ENCODE results near the gene DTHD1.

Gene DTHD1

DNA sequence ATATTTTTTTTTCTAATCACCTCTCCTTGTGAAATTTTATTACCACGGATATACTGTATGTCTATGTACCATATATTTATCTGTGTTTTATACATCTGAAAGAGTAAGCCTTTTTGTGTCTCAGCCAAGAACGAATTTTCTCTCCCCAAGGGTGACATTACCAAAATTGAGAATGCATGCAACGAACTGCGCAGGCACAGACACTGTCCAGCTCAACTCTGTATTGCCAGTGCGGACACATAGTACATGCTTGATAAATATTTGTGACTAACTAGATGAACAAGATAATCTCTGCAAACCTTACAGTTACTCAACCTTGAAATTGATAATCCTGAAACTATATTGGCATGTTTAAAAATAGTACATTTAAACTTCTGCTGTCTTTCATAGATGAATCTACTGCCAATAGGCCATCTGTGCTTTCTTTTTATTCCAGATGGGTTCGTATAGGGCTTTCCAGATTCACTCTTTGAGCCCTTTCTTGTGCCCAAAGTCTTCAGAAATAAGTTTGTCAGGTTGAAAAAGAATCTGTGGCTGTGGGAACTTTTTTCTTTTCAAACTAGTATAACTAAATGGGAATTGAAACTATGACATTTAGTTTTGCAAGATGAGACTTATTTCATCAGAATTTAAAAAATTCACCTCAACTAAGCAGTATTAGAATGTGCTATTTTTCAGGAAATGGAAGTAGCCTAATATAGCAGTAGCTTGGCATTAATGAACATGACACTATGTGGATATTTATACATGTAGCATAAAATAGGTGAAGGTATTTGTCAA is 38.9 kb downstream of the DTHD1 start:
- H3K4me3 ChIP-seq (ENCODE audit: low read length), result no peak overlapping the region
- no peaks in the 10 kb centered on the region for H3K4me1 ChIP-seq (ENCODE audit: control insufficient read depth, insufficient read depth, low read length)
- no peak overlapping the region for H3K9ac ChIP-seq (ENCODE audit: low read length)
- DNase-seq (ENCODE audit: low read depth), result no peak
- no peaks in the 10 kb centered on the region for H3K36me3 ChIP-seq (ENCODE audit: control insufficient read depth, insufficient read depth, low read length, severe bottlenecking)
- H3K27me3 ChIP-seq (replicated peaks; ENCODE audit: control insufficient read depth, insufficient read depth, low read length), result no peaks in the 10 kb centered on the region
- H3K9me3 ChIP-seq (ENCODE audit: control insufficient read depth, low read length), result no peaks in the 10 kb centered on the region

GRCh38 chr4:36321176-36321575 is 39.8 kb downstream of the DTHD1 start:
- no peaks in the 10 kb centered on the region for H3K9me3 ChIP-seq (ENCODE audit: control insufficient read depth, low read length)
- H3K27me3 ChIP-seq (replicated peaks; ENCODE audit: control insufficient read depth, insufficient read depth, low read length), result no peaks in the 10 kb centered on the region
- H3K36me3 ChIP-seq (ENCODE audit: control insufficient read depth, insufficient read depth, low read length, severe bottlenecking), result no peaks in the 10 kb centered on the region
- H3K4me3 ChIP-seq (ENCODE audit: low read length), result no peak overlapping the region
- no peak for DNase-seq (ENCODE audit: low read depth)
- no peaks in the 10 kb centered on the region for H3K4me1 ChIP-seq (ENCODE audit: control insufficient read depth, insufficient read depth, low read length)
- no peak overlapping the region for H3K9ac ChIP-seq (ENCODE audit: low read length)

- no peak for DNase-seq (ENCODE audit: low read depth)
- Histone ChIP-seq H3K36me3 (ENCODE audit: control insufficient read depth, insufficient read depth, low read length, severe bottlenecking) (no peaks in the 10 kb centered on the region), H3K9ac (ENCODE audit: low read length) (no peak overlapping the region), H3K4me1 (ENCODE audit: control insufficient read depth, insufficient read depth, low read length) (no peaks in the 10 kb centered on the region), H3K9me3 (ENCODE audit: control insufficient read depth, low read length) (no peaks in the 10 kb centered on the region), H3K4me3 (ENCODE audit: low read length) (no peak overlapping the region), H3K27me3 (replicated peaks; ENCODE audit: control insufficient read depth, insufficient read depth, low read length) (no peaks in the 10 kb centered on the region)
These were observed 41.5 kb downstream of the DTHD1 start for GRCh38 chr4:36322921-36323354.

GRCh38 chr4:36323816-36324419 is 42.5 kb downstream of the DTHD1 start:
- H3K4me1 ChIP-seq (ENCODE audit: control insufficient read depth, insufficient read depth, low read length), result no peaks in the 10 kb centered on the region
- H3K4me3 ChIP-seq (ENCODE audit: low read length), result no peak overlapping the region
- no peaks in the 10 kb centered on the region for H3K9me3 ChIP-seq (ENCODE audit: control insufficient read depth, low read length)
- H3K9ac ChIP-seq (ENCODE audit: low read length), result no peak overlapping the region
- no peaks in the 10 kb centered on the region for H3K36me3 ChIP-seq (ENCODE audit: control insufficient read depth, insufficient read depth, low read length, severe bottlenecking)
- DNase-seq (ENCODE audit: low read depth), result no peak
- H3K27me3 ChIP-seq (replicated peaks; ENCODE audit: control insufficient read depth, insufficient read depth, low read length), result no peaks in the 10 kb centered on the region

GRCh38 chr4:36324808-36325207 is 43.4 kb downstream of the DTHD1 start:
- Histone ChIP-seq H3K4me3 (ENCODE audit: low read length) (no peak overlapping the region), H3K4me1 (ENCODE audit: control insufficient read depth, insufficient read depth, low read length) (no peaks in the 10 kb centered on the region), H3K27me3 (replicated peaks; ENCODE audit: control insufficient read depth, insufficient read depth, low read length) (no peaks in the 10 kb centered on the region), H3K9me3 (ENCODE audit: control insufficient read depth, low read length) (no peaks in the 10 kb centered on the region), H3K36me3 (ENCODE audit: control insufficient read depth, insufficient read depth, low read length, severe bottlenecking) (no peaks in the 10 kb centered on the region), H3K9ac (ENCODE audit: low read length) (no peak overlapping the region)
- no peak for DNase-seq (ENCODE audit: low read depth)

- Histone ChIP-seq H3K4me1 (ENCODE audit: control insufficient read depth, insufficient read depth, low read length) (no peaks in the 10 kb centered on the region), H3K9ac (ENCODE audit: low read length) (no peak overlapping the region), H3K9me3 (ENCODE audit: control insufficient read depth, low read length) (no peaks in the 10 kb centered on the region), H3K4me3 (ENCODE audit: low read length) (no peak overlapping the region), H3K27me3 (replicated peaks; ENCODE audit: control insufficient read depth, insufficient read depth, low read length) (no peaks in the 10 kb centered on the region), H3K36me3 (ENCODE audit: control insufficient read depth, insufficient read depth, low read length, severe bottlenecking) (no peaks in the 10 kb centered on the region)
- DNase-seq (ENCODE audit: low read depth), result no peak
These were observed 44.1 kb downstream of the DTHD1 start for GRCh38 chr4:36325499-36325898.

DNA sequence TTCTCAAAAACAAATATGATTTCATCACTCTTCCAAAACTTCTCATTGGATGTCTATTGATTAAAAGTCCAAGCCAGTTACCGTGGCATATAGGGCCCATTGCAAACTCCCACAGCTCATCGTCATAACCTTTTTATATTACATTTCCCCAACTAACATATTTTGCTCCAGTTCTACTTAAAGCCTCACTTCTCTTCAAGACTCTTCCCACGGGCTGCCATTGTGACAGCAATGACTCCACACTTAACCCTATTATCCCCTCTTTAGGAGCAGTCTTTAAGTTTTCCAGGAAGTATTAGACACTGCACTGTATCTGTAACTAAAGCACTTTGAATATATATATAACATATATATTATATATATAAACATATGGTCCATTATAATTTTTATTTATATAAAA is 44.5 kb downstream of the DTHD1 start:
- DNase-seq (ENCODE audit: low read depth), result no peak
- Histone ChIP-seq H3K9ac (ENCODE audit: low read length) (no peak overlapping the region), H3K4me3 (ENCODE audit: low read length) (no peak overlapping the region), H3K4me1 (ENCODE audit: control insufficient read depth, insufficient read depth, low read length) (no peaks in the 10 kb centered on the region), H3K27me3 (replicated peaks; ENCODE audit: control insufficient read depth, insufficient read depth, low read length) (no peaks in the 10 kb centered on the region), H3K9me3 (ENCODE audit: control insufficient read depth, low read length) (no peaks in the 10 kb centered on the region), H3K36me3 (ENCODE audit: control insufficient read depth, insufficient read depth, low read length, severe bottlenecking) (no peaks in the 10 kb centered on the region)

DNA sequence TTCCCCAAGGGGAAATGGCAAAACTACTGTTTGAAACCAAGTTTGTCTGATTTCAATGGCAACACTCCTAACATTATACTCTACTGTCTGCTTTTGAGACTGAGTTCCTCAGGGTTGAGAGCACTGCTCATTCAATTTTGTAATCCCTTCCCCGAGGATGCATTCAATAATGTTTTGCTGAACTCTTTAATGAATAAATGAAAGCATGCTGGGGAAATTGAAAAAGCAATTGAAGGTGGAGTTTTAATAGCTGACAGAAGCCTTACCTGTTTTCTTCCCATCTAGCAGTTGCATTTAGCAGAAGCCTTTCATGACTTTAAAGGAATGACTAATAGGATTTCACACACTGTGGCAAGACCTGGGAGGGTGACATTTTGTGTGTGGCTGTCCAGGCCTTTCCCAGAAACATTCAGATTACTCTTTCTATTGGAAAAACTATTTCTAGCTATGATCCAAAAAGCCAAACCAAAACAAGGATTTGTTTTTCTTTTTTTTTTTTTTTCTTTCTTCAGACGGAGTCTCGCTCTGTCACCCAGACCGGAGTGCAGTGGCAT is 45.1 kb downstream of the DTHD1 start:
- Histone ChIP-seq H3K4me3 (ENCODE audit: low read length) (no peak overlapping the region), H3K9me3 (ENCODE audit: control insufficient read depth, low read length) (no peaks in the 10 kb centered on the region), H3K4me1 (ENCODE audit: control insufficient read depth, insufficient read depth, low read length) (no peaks in the 10 kb centered on the region), H3K9ac (ENCODE audit: low read length) (no peak overlapping the region), H3K27me3 (replicated peaks; ENCODE audit: control insufficient read depth, insufficient read depth, low read length) (no peaks in the 10 kb centered on the region), H3K36me3 (ENCODE audit: control insufficient read depth, insufficient read depth, low read length, severe bottlenecking) (no peaks in the 10 kb centered on the region)
- DNase-seq (ENCODE audit: low read depth), result no peak

GRCh38 chr4:36327400-36327799 is 46.0 kb downstream of the DTHD1 start:
- DNase-seq (ENCODE audit: low read depth), result no peak
- Histone ChIP-seq H3K9ac (ENCODE audit: low read length) (no peak overlapping the region), H3K4me3 (ENCODE audit: low read length) (no peak overlapping the region), H3K9me3 (ENCODE audit: control insufficient read depth, low read length) (no peaks in the 10 kb centered on the region), H3K27me3 (replicated peaks; ENCODE audit: control insufficient read depth, insufficient read depth, low read length) (no peaks in the 10 kb centered on the region), H3K36me3 (ENCODE audit: control insufficient read depth, insufficient read depth, low read length, severe bottlenecking) (no peaks in the 10 kb centered on the region), H3K4me1 (ENCODE audit: control insufficient read depth, insufficient read depth, low read length) (no peaks in the 10 kb centered on the region)

- no peak overlapping the region for H3K4me3 ChIP-seq (ENCODE audit: low read length)
- H3K9ac ChIP-seq (ENCODE audit: low read length), result no peak overlapping the region
These were observed 46.7 kb downstream of the DTHD1 start for GRCh38 chr4:36328130-36328529.

DNA sequence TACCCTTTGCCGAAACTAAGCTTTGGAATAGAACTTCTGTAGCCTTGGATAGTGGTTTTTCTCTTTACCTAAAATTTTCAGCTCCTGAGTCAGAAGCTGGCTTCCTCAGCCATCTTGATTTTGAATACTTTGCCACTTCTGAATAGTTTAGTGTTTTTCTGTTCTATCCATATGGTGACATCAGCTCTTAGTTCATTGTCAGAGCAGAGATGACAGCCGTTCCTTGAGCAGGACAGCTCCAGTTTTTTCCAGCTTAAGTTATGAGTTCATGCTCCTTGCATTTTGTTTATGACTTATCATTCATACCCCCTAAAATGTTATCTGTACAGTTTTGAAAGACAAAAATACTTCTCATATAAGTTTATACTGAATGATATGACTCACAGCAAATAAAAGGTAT is 47.8 kb downstream of the DTHD1 start:
- H3K4me1 ChIP-seq (ENCODE audit: control insufficient read depth, insufficient read depth, low read length), result no peaks in the 10 kb centered on the region
- no peaks in the 10 kb centered on the region for H3K27me3 ChIP-seq (replicated peaks; ENCODE audit: control insufficient read depth, insufficient read depth, low read length)
- no peak overlapping the region for H3K9ac ChIP-seq (ENCODE audit: low read length)
- no peak overlapping the region for H3K4me3 ChIP-seq (ENCODE audit: low read length)
- no peaks in the 10 kb centered on the region for H3K9me3 ChIP-seq (ENCODE audit: control insufficient read depth, low read length)
- DNase-seq (ENCODE audit: low read depth), result no peak
- no peaks in the 10 kb centered on the region for H3K36me3 ChIP-seq (ENCODE audit: control insufficient read depth, insufficient read depth, low read length, severe bottlenecking)

More at GRCh38 chr4:36328130-36328529, 46.7 kb downstream of the DTHD1 start:
- Histone ChIP-seq H3K27me3 (replicated peaks; ENCODE audit: control insufficient read depth, insufficient read depth, low read length) (no peaks in the 10 kb centered on the region), H3K36me3 (ENCODE audit: control insufficient read depth, insufficient read depth, low read length, severe bottlenecking) (no peaks in the 10 kb centered on the region), H3K9me3 (ENCODE audit: control insufficient read depth, low read length) (no peaks in the 10 kb centered on the region), H3K4me1 (ENCODE audit: control insufficient read depth, insufficient read depth, low read length) (no peaks in the 10 kb centered on the region)
- DNase-seq (ENCODE audit: low read depth), result no peak
